GM21529 (cell line): ENCODE results near the gene BRD4.
"Not testable (repeated sequence)": the region's sequence is repeated elsewhere in the genome, so short reads cannot be mapped to it uniquely, and the experiment has no call there.

Experiments
- ATAC-seq: cut with Tn5 transposase; IDR thresholded peaks from one replicate; pipeline ENCODE4 v1.9.1; 2021; ENCODE audit not compliant: unreplicated experiment

The BRD4 gene

DNA sequence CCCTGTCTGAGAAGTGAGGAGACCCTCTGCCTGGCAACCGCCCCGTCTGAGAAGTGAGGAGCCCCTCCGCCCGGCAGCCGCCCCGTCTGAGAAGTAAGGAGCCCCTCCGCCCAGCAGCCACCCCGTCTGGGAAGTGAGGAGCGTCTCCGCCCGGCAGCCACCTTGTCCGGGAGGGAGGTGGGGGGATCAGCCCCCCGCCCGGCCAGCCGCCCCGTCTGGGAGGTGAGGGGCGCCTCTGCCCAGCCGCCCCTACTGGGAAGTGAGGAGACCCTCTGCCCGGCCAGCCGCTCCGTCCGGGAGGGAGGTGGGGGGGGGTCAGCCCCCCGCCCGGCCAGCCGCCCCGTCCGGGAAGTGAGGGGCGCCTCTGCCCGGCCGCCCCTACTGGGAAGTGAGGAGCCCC lies 30.7 kb upstream of the BRD4 start:
- not testable (repeated sequence) for ATAC-seq

DNA sequence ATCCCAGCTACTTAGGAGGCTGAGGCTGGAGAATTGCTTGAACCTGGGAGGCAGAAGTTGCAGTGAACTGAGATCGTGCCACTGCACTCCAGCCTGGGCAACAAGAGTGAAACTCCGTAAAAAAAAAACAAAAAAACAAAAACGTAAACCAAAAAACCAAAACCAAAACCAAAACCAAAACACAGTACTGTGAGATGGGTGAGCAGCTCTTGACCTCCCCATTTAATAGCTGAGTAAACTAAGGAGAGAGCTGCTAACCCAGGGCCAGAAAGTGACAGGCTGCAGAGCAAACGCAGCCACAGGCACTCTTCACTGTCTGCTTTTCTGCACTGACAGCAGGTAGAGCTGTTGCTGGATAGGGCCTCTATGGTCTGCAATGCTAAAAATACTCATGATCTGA lies 27.7 kb upstream of the BRD4 start:
- ATAC-seq, result not testable (repeated sequence)

DNA sequence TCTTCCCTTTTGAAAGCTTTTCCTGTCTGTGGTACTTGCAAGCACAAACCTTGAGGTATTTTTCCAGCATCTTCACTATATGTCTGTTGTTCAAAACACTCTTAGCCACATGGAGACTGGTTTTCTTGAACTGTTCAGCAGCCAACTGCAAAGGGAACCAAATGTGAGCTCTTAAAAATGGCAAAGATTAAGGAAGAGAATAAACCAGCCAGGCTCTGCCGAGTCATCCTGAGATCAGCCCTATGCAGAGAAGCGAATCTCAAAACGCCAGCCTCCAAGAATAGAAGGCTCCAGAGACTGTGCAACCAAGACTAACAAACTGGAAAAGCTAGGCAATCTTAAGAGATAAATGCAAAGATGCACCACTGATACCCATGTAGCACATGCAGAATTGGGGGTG lies 26.6 kb upstream of the BRD4 start:
- ATAC-seq, result no peak

DNA sequence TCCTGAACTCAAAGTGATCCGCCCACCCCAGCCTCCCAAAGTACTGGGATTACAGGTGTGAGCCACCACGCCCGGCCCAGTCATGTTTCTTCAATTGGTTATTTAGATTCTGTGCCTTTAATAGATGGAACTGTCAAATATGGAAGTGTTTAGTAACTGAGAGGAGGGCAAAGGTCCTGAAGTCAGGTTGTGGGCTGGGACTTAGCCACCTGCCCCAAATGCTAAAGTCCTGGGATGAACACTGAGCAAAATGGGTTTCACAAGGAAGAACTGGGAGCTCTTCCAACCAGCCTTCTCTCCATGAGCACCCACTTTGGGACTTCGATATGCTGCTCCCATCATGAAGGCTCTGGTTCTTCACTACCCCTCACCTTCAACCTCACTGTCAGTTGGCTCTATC lies 25.6 kb upstream of the BRD4 start:
- no peak for ATAC-seq

DNA sequence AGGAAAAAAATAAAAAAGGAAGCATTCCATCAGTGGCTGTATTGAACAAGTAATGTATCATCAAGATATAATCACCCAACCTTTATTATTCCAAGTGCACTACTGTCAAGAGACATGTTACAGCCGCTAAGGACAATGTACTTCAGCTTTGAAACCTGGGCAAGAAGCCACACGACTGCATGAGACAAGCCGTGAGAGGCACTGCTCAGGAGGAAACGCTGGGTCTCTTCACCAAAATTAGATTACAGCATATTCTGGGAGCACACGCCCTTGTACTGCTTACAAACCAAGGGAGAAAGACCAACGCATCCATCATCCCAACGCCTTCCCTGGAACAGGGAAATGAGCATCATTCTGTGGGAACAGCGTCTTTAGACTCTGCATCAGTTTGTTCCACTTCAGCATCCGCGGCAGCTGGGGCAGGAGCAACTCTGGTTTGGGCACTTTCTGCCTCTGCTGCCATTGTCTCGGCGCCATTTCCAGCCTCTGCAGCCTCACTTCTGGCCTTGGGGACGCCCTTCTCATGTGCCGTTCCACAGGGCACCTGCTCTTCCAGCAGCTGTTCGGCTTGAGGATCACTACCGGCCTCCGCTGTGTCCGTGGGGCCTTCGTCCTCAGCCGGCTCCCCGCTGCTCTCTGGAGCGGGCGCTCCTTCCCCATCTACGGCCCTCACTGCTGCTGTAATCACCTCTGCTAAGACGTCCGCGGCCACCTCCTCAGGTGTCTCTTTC lies 22.4 kb upstream of the BRD4 start:
- no peak for ATAC-seq

DNA sequence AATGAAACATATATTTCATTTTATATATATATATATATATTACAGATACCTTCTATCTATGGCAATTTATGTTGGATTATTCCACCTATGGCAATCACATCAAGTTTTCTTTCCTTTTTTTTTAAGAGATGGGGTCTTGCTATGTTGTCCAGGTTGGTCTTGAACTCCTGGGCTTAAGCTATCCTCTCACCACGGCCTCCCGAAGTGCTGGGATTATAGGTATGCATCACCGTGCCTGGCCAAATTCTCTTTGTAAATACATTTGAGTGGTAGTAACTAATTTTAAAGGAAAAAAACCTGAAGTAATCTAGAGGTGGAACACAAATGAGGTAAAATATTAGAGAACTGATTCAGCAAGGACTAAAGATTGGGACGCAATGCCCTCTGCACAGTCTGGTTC lies 21.6 kb upstream of the BRD4 start:
- ATAC-seq, result no peak

DNA sequence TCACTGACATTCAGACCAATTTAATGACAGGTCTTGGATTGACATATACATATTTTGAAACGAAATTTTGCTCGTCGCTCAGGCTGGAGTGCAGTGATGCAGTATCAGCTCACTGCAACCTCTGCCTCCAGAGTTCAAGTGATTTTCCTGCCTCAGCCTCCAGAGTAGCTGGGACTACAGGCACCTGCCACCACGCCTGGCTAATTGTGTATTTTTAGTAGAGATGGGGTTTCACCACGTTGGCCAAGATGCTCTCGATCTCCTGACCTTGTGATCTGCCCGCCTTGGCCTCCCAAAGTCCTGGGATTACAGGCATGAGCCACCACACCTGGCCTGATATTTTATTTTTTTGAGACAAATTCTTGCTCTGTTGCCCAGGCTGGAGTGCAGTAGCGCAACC lies 20.2 kb upstream of the BRD4 start:
- not testable (repeated sequence) for ATAC-seq

DNA sequence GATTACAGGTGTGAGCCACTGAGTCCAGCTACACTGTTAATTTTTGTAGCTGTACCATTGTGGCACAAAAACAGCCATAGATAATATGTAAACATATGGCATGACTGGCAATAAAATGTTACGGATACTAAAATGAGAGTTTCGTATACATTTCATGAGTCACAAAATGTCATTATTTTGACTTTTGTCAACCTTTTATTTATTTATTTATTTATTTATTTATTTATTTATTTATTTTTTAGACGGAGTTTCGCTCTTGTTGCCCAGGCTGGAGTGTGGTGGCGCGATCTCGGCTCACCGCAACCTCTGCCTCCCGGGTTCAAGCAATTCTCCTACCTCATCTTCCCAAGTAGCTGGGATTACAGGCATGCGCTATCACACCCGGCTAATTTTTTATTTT lies 9.0 kb upstream of the BRD4 start:
- not testable (repeated sequence) for ATAC-seq

DNA sequence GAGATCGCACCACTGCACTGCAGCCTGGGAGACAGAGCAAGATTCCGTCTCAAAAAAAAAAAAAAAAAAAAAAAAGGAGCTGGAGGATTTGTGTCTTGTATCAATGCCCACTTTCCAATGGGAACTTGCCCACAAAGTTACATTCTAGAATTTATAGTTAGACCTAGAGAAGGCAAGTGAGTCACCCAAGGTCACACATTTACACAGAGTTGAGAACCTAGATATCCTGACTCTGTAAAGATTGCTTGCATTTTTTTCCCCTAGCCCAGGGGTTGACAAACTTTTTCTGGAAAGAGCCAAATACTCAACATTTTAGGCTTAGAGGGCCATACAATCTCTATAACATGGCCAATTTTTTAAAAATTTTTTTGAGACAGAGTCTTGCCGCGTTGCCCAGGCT lies 7.7 kb upstream of the BRD4 start:
- ATAC-seq, result no peak

DNA sequence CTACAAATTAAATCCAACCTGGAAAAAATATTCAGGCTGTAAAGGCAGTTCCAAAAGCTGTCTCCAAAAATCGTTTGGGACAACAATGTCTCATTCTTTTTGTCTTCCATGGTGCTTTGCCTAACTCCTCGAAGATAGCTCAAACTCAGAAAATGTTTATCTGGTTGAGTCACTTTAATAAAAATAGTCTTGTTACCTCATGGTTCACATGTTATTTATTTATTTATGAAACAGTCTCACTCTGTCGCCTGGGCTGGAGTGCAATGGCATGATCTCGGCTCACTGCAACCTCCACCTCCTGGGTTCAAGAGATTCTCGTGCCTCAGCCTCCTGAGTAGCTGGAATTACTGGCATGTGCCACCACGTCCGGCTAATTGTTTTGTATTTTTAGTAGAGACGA lies 4.9 kb upstream of the BRD4 start:
- no peak for ATAC-seq

DNA sequence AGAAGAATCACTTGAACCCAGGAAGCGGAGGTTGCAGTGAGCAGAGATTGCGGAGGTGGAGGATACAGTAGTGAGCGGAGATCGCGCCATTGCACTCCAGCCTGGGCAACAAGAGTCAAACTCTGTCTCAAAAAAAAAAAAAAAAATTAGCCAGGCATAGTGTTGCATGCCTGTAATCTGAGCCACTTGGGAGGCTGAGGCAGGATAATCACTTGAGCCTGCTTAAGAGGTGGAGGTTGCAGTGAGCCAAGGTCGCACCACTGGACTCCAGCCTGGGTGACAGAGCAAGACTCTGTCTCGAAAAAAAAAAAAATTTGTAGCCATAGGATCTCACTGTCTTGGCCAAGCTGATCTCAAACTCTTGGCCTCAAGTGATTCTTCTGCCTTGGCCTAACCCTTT lies 3.7 kb upstream of the BRD4 start:
- ATAC-seq, result not testable (repeated sequence)

DNA sequence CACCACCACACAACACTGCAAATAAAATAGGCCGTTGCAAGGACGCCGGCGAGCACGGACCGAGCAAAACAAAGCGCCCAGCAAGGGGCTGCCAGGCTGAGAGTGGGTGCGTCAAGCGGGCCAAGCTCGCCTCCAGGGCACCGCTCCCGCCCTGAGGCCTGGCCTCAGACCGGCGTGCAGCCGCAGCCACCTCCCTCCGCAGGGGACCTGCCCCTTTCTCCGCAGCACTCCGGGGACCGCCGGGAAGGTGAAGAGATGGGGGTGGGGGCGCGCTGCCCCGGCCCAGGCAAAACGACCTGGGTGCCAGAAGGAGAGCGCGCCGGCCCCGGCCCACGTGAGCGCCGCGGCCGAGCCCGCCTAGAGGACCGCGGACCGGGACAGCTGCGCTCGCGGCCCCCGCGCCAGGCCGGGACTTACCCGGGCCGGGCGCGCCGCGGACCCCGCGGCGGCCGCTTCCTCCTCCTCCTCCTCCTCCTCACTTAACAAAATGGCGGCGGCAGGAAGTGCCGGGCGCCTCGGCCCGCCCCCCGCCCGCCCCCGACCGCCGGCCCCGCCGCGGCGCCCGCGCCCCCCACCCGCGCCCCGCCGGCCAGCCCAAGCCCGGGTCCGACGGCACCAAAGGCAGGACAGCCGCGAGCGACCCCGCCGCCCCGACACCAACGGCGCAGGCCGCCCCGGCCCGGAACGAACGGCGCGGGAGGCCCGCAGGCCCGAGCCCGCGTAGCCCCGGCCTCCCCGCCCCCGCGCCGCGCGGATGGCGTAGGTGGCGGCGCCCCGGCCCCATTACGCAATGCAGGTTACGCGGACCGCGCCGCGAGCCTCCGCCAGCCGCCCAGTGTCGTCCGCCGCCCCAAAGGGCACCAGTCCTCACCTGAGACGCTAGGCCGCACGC lies 674 bp downstream of the BRD4 start:
- ATAC-seq, result peak; percentile 22

DNA sequence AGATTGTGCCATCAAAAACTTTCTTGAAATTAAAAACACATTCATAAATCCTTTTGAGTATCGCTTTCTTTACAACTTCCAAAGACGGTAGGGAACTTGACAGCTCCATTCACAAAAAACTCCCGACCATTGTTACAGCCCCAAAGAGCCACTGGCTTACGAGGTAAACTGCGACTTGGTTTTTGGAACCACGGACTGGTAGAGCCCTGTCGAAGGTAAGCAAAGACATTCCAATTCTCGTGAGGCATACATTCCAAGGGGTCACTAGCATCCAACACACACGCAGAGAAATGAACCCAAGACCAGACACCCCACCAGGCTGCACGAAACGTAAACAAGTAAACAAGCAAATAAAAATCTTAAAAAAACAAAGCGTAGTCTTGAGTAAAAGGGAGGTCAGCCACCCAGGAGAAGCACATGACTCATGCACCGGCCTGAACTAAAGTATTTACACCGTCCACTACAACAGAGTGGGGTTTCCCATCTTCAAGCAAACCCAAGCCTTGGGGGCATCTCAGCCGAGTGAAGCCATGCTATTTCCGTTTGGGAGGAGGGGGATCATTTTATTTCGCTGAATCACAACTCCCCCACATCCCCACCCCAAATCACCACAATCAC lies 1.4 kb downstream of the BRD4 start:
- ATAC-seq, result no peak

DNA sequence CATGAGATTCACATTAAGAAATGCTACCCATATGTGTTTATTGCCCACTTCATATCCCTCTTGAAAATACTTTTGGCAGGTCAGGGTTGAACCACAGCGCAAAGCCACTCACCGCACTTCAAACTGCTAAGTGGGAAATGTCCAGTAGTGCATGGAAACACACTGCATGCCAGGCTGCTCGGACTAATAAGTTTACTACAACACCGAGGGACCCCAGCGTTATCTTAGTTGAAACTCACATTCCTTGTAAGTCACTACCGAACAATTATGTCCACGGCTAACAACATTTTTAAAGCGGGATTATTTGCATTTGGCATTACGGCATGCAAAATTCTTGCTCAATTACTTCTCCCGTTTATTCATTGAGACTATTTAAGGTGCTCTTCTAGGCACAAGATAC lies 4.0 kb downstream of the BRD4 start:
- no peak for ATAC-seq

DNA sequence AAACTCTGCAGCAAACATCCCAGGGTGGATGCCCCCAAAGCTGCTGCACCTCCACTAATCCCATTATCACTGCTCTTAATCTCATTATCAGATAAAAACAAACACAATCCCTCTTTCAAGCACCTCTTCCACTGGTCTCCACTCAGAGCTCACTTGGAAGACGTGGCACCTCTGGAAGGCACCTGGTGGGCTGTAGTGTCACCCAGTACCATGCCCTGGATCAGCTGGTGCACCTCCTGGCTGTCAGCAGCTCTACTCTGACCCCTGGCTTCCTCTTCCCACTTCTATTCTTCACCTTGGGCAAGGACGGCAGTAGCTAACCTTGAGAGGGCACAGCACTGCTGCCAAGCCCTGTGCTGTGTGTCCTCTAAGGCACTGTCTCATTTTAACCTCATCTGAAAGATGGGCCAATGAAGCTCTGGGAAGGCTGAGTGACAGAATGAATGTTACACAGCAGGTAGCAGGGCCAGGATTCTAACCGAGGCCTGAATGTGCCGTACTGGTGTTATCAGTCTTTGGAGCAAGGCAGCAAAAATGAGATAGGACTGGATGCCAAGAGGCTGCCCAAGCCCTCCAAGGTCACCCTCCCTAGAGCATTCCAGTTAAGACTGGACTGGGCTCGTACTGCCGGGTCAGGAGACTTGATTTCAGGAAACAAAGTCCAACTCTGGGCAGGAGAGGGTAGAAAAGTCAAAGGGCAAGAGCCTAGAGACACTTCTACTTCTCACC lies 7.4 kb downstream of the BRD4 start:
- ATAC-seq, result no peak

DNA sequence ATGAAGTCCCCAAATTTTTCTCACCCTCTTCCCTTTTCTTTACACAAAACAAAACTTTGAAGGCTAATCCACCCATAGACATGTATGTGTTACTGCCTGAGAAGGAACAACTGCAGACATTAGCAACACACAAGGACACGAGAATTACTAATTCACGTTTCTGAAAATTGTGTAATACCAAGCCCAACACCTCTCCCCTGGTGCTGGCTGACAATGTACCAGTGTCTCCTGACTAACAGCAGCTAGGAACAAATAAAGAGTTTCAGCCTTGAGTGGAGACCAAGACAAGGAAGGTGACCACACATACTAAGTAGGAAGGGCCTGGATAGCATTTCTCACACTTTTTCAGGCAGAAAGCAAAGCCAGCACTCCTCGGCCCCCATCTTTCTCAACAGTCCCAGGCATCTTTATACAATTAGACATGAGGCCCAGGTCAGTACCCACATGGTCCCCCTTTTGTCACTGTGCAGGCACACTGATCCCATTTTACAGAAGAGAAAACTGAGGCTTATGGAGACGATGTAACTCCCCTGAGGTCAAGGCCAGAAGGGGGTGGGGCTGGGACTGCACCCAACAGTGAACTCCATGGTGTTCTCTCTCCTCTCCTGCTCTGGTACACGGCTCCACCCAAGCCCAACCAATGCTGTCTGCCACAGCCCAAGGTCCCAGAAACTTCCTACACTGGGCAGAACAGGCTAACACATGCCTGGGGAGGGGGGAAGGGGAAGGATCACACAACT lies 8.7 kb downstream of the BRD4 start:
- ATAC-seq, result no peak

DNA sequence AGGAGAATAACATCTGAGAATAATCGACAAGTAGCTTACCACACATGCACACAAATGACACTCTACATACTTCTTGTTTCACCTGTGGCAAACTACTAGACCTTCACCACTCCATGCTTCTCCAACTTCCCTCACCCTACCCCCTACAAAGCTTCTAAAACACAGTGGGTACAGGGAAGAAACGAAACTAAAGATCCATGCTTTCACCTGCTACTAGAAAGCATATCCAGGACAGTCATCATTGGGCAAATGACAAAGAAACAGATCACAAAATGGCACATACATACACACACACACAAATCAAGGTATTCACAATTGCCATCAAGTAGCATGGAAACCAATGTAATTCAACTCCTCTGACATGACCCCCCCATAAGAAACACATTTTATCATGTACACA lies 10.6 kb downstream of the BRD4 start:
- ATAC-seq, result no peak

DNA sequence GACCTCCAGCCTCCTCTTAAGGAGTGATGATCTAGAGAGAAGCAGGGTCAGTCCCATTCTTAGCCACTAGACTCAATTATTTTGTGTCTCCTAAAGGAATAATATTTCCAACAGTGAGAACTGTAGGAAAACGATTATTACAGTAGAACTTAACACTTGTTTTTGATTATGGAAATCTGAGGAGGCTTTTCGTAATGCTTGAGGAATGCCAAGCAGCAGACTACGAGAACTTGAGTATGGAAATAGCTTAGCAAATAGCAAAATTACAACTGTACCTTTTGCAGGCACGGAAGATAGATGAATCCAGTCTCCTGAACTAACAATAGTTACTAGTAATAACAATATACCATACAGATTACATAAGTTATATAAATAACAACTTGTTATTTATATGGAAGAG lies 12.2 kb downstream of the BRD4 start:
- no peak for ATAC-seq

DNA sequence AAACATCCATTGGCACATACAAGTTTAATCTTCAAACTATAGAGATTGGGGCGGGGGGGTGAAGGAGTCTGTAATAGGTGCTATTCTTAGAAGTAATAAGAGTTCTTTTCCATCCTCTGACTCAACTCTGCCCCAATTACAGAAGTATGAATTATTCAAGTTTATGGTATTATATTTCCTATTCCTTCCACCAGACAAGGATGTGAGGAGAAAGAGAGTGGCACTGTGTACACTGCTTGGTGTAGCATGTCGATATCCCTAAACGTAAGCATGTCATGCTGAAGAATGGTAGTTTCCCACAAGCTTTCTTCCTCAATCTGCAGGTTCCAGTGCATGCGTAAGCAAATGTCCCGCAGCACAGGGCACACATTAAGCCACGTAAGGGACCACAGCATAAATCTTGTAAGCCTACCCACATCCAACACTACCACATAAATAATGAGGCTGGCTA lies 14.1 kb downstream of the BRD4 start:
- no peak for ATAC-seq

DNA sequence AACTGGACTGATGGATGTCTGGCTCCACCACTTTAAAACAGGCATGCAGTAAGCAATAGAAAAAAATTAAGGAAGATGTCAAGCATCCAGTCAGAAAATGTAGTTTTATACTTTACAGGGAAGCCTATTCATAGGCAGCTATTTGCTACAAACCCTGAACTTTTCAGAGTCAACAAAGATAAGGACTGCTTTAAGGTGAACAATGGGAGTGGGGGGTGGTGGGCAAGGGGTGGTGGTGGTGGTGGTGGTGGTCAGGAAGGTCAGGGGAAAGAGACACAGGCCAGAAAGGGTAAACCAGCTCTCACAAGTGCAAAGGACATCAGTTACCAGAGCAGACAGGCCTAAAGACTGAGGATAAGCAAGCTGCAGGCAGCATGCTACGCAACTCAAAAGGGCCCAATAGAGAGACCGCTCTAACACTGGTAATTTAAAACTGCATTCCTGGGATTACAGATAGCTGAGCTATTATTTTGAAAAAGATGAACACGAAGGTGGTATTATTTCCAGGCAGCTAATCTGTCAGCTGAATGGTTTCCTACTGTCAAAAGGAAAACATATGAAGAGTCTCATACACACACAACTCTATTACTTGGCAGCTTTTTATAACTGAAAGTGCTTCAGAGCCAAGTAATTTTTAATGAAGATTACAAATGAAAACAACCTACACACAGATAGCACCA lies 14.8 kb downstream of the BRD4 start:
- ATAC-seq, result no peak
